ENCODE data around the gene GRPEL1.
A peak's percentile ranks its signal among the peaks of the same experiment; 100 is the strongest.

GRPEL1 gene

GRCh38 chr4:7045553-7045952 is 22.3 kb downstream of the GRPEL1 start:
- DNase-seq (ENCODE audit: low read depth), result no peak
- TF ChIP-seq, protein P1, sequence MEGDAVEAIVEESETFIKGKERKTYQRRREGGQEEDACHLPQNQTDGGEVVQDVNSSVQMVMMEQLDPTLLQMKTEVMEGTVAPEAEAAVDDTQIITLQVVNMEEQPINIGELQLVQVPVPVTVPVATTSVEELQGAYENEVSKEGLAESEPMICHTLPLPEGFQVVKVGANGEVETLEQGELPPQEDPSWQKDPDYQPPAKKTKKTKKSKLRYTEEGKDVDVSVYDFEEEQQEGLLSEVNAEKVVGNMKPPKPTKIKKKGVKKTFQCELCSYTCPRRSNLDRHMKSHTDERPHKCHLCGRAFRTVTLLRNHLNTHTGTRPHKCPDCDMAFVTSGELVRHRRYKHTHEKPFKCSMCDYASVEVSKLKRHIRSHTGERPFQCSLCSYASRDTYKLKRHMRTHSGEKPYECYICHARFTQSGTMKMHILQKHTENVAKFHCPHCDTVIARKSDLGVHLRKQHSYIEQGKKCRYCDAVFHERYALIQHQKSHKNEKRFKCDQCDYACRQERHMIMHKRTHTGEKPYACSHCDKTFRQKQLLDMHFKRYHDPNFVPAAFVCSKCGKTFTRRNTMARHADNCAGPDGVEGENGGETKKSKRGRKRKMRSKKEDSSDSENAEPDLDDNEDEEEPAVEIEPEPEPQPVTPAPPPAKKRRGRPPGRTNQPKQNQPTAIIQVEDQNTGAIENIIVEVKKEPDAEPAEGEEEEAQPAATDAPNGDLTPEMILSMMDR (IDR thresholded peaks at IDR 0.05; ENCODE audit: low read length, missing control alignments), result no peak
- H3K4me3 ChIP-seq (replicated peaks; ENCODE audit: low read depth, low read length), result no peak overlapping the region

DNA sequence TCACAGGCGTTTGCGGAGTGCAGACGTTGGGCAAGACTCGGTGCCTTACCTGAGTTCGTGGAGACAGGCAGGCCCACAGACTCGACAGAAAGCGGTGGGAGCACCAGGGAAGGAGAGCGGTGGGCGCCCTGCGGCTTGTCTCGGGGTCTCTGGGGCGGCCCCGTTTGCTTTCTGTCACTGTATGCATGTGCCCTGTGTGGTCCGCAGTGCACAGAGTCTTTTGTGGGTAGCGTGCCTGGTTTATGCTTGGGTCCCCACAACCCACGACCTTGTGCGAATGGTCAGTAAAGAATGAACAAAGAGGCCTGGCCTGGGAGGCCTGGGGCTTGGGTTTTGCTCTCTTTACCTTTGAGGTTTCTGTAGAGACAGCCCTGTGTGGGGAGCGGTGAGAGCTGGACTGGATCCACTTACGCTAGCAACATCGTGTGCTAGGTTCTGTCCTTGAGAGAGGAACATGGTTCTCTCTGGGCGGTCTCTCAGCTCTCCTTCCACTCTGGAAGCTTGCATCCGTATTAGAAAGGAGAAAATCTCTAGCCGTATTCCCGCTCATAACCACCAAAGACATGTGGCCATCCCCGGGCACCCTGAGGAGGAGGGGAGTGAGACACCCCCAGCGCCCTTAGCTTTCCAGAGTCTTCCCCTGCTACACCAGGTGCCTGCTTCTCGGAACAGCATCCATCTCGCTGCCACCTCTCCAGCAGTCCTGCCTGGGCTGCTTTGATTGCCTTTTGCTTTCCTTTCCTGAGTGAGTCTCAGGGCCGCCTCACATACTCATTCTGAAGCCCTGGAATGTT is 23.5 kb downstream of the GRPEL1 start:
- no peak for DNase-seq (ENCODE audit: low read depth)
- TF ChIP-seq, protein P1 (IDR thresholded peaks at IDR 0.05; ENCODE audit: low read length, missing control alignments), result no peak
- H3K4me3 ChIP-seq (replicated peaks; ENCODE audit: low read depth, low read length), result peak overlapping the region; percentile 85

DNA sequence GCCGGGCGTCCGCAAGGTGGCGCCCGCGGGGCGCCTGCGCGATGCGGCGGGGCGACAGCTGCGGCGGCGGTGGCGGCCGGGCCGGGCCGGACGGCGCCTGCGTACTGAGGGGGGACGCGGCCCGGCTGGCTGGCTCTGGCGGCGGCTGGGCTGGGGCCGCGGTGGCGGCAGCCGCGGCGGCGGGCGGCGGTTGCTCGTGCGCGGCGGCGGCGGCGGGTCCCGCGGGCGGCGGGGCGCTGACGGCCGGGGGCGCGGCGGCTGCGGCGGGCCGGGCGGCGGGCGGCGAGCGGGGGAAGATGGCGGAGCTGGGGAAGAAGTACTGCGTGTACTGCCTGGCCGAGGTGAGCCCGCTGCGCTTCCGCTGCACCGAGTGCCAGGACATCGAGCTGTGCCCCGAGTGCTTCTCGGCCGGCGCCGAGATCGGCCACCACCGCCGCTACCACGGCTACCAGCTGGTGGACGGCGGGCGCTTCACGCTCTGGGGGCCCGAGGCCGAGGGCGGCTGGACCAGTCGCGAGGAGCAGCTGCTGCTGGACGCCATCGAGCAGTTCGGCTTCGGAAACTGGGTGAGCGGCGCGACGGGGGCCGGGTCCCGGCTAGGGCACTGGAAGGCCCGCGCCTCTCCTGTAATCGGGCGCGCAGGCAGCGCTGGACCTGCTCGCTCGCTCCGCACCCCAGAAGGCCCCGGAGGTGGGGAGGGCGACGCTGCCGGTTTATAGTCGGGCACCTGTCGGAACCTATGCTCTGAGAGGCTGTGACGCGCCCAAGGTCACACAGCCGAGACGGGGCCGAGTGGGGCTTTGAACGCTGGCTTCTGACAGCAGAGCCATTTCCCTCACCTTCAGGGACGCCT is 24.4 kb downstream of the GRPEL1 start, which contains the start of gene TADA2B:
TSS of gene TADA2B (plus strand) at position 89 of the 853 bp plus-strand sequence. CDS start at position 297, 208 bp downstream.
- H3K4me3 ChIP-seq (replicated peaks; ENCODE audit: low read depth, low read length), result peak within 1 kb of the TSS; percentile 85
- TF ChIP-seq, protein P1 (IDR thresholded peaks at IDR 0.05; ENCODE audit: low read length, missing control alignments), result no peak
- peak; percentile 47 for DNase-seq (ENCODE audit: low read depth)

- TF ChIP-seq, protein P1 (IDR thresholded peaks at IDR 0.05; ENCODE audit: low read length, missing control alignments), result no peak
- DNase-seq (ENCODE audit: low read depth), result peak; percentile 98
- peak overlapping the region; percentile 75 for H3K4me3 ChIP-seq (replicated peaks; ENCODE audit: low read depth, low read length)
Measured at GRCh38 chr4:7042503-7043283, 25.2 kb downstream of the GRPEL1 start.

DNA sequence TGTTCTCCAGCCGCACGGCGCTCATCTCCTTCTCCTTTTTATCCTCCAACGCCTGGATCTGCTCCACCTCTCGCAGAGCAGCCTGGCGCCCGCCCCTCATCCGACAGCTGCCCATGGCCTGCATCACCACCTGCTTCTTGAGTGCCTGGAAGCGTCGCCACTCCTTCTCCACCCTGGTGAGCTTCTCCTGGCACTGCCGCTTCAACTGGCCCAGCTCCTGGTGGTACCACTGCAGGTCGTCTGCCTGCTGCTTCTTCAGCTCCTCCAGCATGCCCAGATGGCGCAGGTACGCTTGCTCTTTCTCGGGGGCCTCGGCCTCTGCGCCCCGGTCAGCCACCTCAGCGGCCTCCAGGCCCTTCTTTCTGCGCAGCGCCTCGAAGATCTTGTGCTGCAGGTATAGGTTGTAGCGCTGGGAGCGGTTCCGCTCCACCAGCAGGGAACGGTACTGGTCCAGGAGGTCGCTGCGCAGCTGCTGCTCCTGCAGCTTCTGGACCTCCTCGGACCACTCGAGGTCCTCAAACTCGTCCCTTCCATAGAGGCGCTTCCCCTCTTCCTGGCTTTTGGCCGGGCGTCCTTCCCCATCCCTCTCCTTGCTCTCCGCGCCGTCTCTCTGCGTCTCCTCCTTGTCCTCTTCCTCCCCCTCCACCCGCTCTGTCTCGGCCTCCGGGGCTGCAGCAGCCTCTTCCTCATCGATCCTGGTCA is 25.9 kb downstream of the GRPEL1 start:
- DNase-seq (ENCODE audit: low read depth), result no peak
- TF ChIP-seq, protein P1 (IDR thresholded peaks at IDR 0.05; ENCODE audit: low read length, missing control alignments), result no peak
- H3K4me3 ChIP-seq (replicated peaks; ENCODE audit: low read depth, low read length), result peak overlapping the region; percentile 75

DNA sequence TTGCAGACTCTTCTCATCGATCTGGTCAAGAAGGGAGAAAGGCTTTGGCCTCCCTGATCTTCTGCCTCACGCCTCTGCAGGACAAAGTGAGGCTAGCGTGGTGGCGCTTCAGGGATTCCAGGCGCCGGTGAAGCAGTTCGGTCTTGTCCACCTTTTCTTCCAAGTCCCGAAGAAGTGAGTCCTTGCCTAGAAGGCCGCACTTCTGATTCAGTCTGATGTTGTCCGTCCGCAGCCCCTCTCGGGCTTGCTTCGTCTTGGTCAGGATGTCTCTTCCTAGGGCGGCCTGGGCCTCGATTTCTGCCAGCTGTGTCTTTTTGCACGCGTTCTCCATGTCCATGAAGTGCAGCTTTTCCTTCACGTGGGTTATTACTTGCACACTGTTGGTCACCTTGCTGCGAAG is 26.6 kb downstream of the GRPEL1 start:
- TF ChIP-seq, protein P1 (IDR thresholded peaks at IDR 0.05; ENCODE audit: low read length, missing control alignments), result no peak
- DNase-seq (ENCODE audit: low read depth), result no peak
- no peak overlapping the region for H3K4me3 ChIP-seq (replicated peaks; ENCODE audit: low read depth, low read length)
